MM.1S (cell line): ENCODE results near the gene ATG12.

Experiments
- CTCF ChIP-seq: fragments of 300-600 bp; sonication (generic); IDR thresholded peaks from 2 replicates; pipeline ENCODE4 v1.5.1; 2016; ENCODE audit warnings: antibody characterized with exemption, low read length, mixed read lengths
- EZH2 ChIP-seq: fragments of 300-600 bp; sonication (generic); optimal IDR thresholded peaks from 2 replicates; pipeline ENCODE3; 2017; ENCODE audit warnings: low read depth, mild to moderate bottlenecking, antibody characterized with exemption, low read length, mixed read lengths

GRCh38 chr5:115841382-115842088, at the start of gene ATG12, which contains the start of gene AP3S1:
- TF ChIP-seq EZH2 (no peak), CTCF (no peak)
